OCI-LY7 (cell line): ENCODE results near the gene ATP1B2. TPM values are rescaled to one million over a fixed set of nuclear protein-coding genes. Genes with fewer than 3 reads are reported as not detected.
A peak's percentile ranks its signal among the peaks of the same experiment; 100 is the strongest.
"Not testable (repeated sequence)": the region's sequence is repeated elsewhere in the genome, so short reads cannot be mapped to it uniquely, and the experiment has no call there.

Experiments
- BruUV-seq: library from RNA; stranded (reverse); fragments of 400-500 nt; replicated peaks from 2 replicates; lab custom pipeline; 2021; lab: Mats Ljungman, UMichigan
- CTCF ChIA-PET: fragments of 300-600 bp; sonication (Branson Sonifier 250); formaldehyde crosslinking; loops from one replicate; lab custom pipeline; 2022; ENCODE audit warnings: antibody characterized with exemption; ENCODE audit not compliant: unreplicated experiment; lab: Charles Lee
- POLR2A ChIA-PET: fragments of 300-600 bp; sonication (Branson Sonifier 250); formaldehyde crosslinking; loops from one replicate; lab custom pipeline; 2022; ENCODE audit warnings: antibody characterized with exemption; lab: Charles Lee
- DNase-seq: peaks from one replicate; pipeline ENCODE4 v3.0.0-alpha.2; 2015; ENCODE audit warnings: low spot score
- H2AFZ ChIP-seq: fragments of 200-600 bp; sonication (generic), shearing (Covaris generic); 2 replicates; pipeline ENCODE4 v1.6.1; 2014; ENCODE audit warnings: mild to moderate bottlenecking, antibody characterized with exemption, low read length, moderate library complexity
- H3K27ac ChIP-seq: fragments of 200-600 bp; sonication (generic); 2 replicates; pipeline ENCODE4 v1.5.1; 2014; ENCODE audit warnings: mixed run types, low read depth, mild to moderate bottlenecking, moderate library complexity, low read length, inconsistent platforms; ENCODE audit not compliant: poor library complexity, severe bottlenecking
- H3K36me3 ChIP-seq: fragments of 200-600 bp; sonication (generic); 2 replicates; pipeline ENCODE4 v1.6.1; 2014; ENCODE audit warnings: mild to moderate bottlenecking, antibody characterized with exemption, low read length, moderate library complexity, mixed read lengths; ENCODE audit not compliant: insufficient read depth
- H3K4me1 ChIP-seq: fragments of 200-600 bp; sonication (generic); 2 replicates; pipeline ENCODE4 v1.5.1; 2014; ENCODE audit warnings: mild to moderate bottlenecking, low read length; ENCODE audit not compliant: insufficient read depth, poor library complexity, severe bottlenecking
- H3K4me2 ChIP-seq: fragments of 200-600 bp; sonication (generic); 2 replicates; pipeline ENCODE4 v1.6.1; 2014; ENCODE audit warnings: mild to moderate bottlenecking, low read length
- H3K4me3 ChIP-seq: fragments of 200-600 bp; sonication (generic); 2 replicates; pipeline ENCODE4 v1.5.1; 2014; ENCODE audit warnings: mild to moderate bottlenecking, low read depth, low read length; ENCODE audit not compliant: poor library complexity, severe bottlenecking
- H3K79me2 ChIP-seq: fragments of 200-600 bp; sonication (generic); 2 replicates; pipeline ENCODE4 v1.6.1; 2016; ENCODE audit warnings: low read depth, mild to moderate bottlenecking, low read length, moderate library complexity, mixed read lengths; ENCODE audit not compliant: insufficient read depth
- H3K9me2 ChIP-seq: fragments of 200-600 bp; sonication (generic); 2 replicates; pipeline ENCODE4 v1.6.1; 2016; ENCODE audit warnings: mild to moderate bottlenecking, low read length, mixed read lengths; ENCODE audit not compliant: insufficient read depth
- H3K9me3 ChIP-seq: fragments of 200-600 bp; sonication (generic); 2 replicates; pipeline ENCODE4 v1.6.1; 2014; ENCODE audit warnings: mild to moderate bottlenecking, mixed run types, low read length, mixed read lengths
- H4K20me1 ChIP-seq: fragments of 200-600 bp; sonication (generic); 2 replicates; pipeline ENCODE4 v1.6.1; 2014; ENCODE audit warnings: mild to moderate bottlenecking, antibody characterized with exemption, low read length, moderate library complexity, mixed read lengths; ENCODE audit not compliant: insufficient read depth
- CTCF ChIP-seq: fragments of 200-600 bp; sonication (generic); conservative IDR thresholded peaks from 2 replicates; pipeline ENCODE4 v1.5.1; 2014; ENCODE audit warnings: mild to moderate bottlenecking, antibody characterized with exemption, low read length, moderate library complexity, mixed read lengths
- EZH2phosphoT487 ChIP-seq: fragments of 200-600 bp; sonication (generic); IDR thresholded peaks from 2 replicates; pipeline ENCODE4 v1.6.1; 2018; ENCODE audit warnings: low read depth, borderline replicate concordance, mild to moderate bottlenecking, mixed run types, antibody characterized with exemption, low read length, moderate library complexity, mixed read lengths
- intact Hi-C: fragments of 100-400 bp; cut with micrococcal nuclease; formaldehyde crosslinking; loops from one replicate; pipeline ENCODE4 v1.10.0; 2022; ENCODE audit not compliant: unreplicated experiment
- total RNA-seq, 2 experiments: library from RNA; depleted of rRNA in 1 of 2; stranded (reverse); fragments of >200 nt in 1 of 2; shearing (Covaris generic) in 1 of 2; gene quantifications; 2 replicates each; pipeline ENCODE4 v1.2.3, GENCODE V29; 2014 to 2022

The ATP1B2 gene
- total RNA-seq, 2 experiments from 2014 or later: not detected

- no peak overlapping the region for H3K4me2 ChIP-seq
- TF ChIP-seq CTCF (no peak), EZH2phosphoT487 (no peak)
- no peak overlapping the region for H3K27ac ChIP-seq
- POLR2A ChIA-PET: no interaction called here
- H2AFZ ChIP-seq: no peak overlapping the region
- CTCF ChIA-PET: no interaction called here
- no TSS peak for BruUV-seq
- no peaks in the 10 kb centered on the region for H3K9me2 ChIP-seq
- peaks cover 4% of the 10 kb centered on the region for H3K4me1 ChIP-seq
- H3K4me3 ChIP-seq: no peak overlapping the region
- no peaks in the 10 kb centered on the region for H3K79me2 ChIP-seq
- H3K9me3 ChIP-seq: no peaks in the 10 kb centered on the region
- DNase-seq: no peak
- H3K36me3 ChIP-seq: no peaks in the 10 kb centered on the region
- H4K20me1 ChIP-seq: no peaks in the 10 kb centered on the region
- intact Hi-C loops: no loop called here
Observed at GRCh38 chr17:7623661-7624060, 27.1 kb upstream of the ATP1B2 start.

- H3K4me2 ChIP-seq, H3K4me1 ChIP-seq, POLR2A ChIA-PET, H3K9me3 ChIP-seq, DNase-seq, H3K36me3 ChIP-seq, H4K20me1 ChIP-seq, BruUV-seq, CTCF ChIA-PET, H2AFZ ChIP-seq, H3K27ac ChIP-seq, H3K4me3 ChIP-seq, H3K79me2 ChIP-seq, H3K9me2 ChIP-seq: not testable (repeated sequence)
- intact Hi-C loops: loop anchor here (2.0 kb wide), 1 partner anchor 61 kb away; the partner anchor contains the start of gene TP53
Observed at GRCh38 chr17:7625749-7626148, 25.0 kb upstream of the ATP1B2 start.

- no peaks in the 10 kb centered on the region for H3K79me2 ChIP-seq
- H3K4me1 ChIP-seq: peaks cover 4% of the 10 kb centered on the region
- DNase-seq: no peak
- no peaks in the 10 kb centered on the region for H3K9me2 ChIP-seq
- no peak overlapping the region for H2AFZ ChIP-seq
- H3K36me3 ChIP-seq: no peaks in the 10 kb centered on the region
- no peak overlapping the region for H3K4me3 ChIP-seq
- H3K4me2 ChIP-seq: no peak overlapping the region
- TF ChIP-seq EZH2phosphoT487 (no peak), CTCF (no peak)
- no peaks in the 10 kb centered on the region for H4K20me1 ChIP-seq
- CTCF ChIA-PET: interaction anchor here (0.6 kb wide), 1 partner anchor 317 kb away, joined by 3 read pairs; no protein-coding TSS in a partner anchor
- intact Hi-C loops: loop anchor here (2.0 kb wide), 1 partner anchor 60 kb away; the partner anchor contains the start of gene TP53
- TSS peak; percentile 94 for BruUV-seq
- no peaks in the 10 kb centered on the region for H3K9me3 ChIP-seq
- H3K27ac ChIP-seq: no peak overlapping the region
- POLR2A ChIA-PET: interaction anchor here (0.6 kb wide), 1 partner anchor 13 kb away, joined by 3 read pairs; no protein-coding TSS in a partner anchor
Observed at GRCh38 chr17:7626307-7626706, 24.4 kb upstream of the ATP1B2 start.
